ENCODE results near the gene FRMPD1.

DNA sequence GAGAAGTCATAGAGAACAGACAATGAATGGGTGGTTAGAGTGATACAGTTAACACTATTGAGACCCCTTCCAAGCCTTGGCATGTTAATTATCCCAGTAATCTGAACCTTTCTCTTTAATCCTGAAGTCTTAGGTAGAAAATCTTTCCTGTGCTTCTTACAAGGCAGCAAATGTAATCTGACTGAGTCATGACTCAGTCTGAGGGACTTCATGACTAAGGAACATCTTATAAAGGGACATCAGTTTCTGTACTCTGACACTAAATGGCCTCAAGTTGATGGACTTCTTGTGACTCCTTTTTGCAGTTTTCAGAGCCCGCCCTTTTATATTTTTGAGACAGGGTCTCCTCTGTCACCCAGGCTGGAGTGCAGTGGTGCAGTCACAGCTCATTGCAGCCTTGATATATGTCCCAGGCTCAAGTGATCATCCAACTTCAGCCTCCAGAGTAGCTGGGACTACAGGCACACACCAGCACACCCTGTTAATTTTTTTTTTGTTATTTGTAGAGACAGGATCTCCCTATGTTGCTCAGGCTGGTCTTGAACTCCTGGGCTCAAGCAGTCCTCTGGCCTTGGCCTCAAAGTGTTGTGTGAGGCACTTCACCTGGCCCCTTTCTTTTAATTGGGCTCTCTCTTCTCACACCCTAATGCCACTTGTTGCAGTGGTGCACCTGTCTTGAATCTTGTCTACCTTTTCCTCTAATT lies 124.6 kb downstream of the FRMPD1 start:
- TF ChIP-seq, protein P1, sequence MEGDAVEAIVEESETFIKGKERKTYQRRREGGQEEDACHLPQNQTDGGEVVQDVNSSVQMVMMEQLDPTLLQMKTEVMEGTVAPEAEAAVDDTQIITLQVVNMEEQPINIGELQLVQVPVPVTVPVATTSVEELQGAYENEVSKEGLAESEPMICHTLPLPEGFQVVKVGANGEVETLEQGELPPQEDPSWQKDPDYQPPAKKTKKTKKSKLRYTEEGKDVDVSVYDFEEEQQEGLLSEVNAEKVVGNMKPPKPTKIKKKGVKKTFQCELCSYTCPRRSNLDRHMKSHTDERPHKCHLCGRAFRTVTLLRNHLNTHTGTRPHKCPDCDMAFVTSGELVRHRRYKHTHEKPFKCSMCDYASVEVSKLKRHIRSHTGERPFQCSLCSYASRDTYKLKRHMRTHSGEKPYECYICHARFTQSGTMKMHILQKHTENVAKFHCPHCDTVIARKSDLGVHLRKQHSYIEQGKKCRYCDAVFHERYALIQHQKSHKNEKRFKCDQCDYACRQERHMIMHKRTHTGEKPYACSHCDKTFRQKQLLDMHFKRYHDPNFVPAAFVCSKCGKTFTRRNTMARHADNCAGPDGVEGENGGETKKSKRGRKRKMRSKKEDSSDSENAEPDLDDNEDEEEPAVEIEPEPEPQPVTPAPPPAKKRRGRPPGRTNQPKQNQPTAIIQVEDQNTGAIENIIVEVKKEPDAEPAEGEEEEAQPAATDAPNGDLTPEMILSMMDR (IDR thresholded peaks at IDR 0.05; ENCODE audit: insufficient read depth, low read length), result no peak
- no peak for TF ChIP-seq POLR2AphosphoS5 (IDR thresholded peaks at IDR 0.05; ENCODE audit: low read depth)
- no peak for TF ChIP-seq SPI1 (IDR thresholded peaks at IDR 0.05; ENCODE audit: borderline replicate concordance, low read depth)
- TF ChIP-seq, protein P2, sequence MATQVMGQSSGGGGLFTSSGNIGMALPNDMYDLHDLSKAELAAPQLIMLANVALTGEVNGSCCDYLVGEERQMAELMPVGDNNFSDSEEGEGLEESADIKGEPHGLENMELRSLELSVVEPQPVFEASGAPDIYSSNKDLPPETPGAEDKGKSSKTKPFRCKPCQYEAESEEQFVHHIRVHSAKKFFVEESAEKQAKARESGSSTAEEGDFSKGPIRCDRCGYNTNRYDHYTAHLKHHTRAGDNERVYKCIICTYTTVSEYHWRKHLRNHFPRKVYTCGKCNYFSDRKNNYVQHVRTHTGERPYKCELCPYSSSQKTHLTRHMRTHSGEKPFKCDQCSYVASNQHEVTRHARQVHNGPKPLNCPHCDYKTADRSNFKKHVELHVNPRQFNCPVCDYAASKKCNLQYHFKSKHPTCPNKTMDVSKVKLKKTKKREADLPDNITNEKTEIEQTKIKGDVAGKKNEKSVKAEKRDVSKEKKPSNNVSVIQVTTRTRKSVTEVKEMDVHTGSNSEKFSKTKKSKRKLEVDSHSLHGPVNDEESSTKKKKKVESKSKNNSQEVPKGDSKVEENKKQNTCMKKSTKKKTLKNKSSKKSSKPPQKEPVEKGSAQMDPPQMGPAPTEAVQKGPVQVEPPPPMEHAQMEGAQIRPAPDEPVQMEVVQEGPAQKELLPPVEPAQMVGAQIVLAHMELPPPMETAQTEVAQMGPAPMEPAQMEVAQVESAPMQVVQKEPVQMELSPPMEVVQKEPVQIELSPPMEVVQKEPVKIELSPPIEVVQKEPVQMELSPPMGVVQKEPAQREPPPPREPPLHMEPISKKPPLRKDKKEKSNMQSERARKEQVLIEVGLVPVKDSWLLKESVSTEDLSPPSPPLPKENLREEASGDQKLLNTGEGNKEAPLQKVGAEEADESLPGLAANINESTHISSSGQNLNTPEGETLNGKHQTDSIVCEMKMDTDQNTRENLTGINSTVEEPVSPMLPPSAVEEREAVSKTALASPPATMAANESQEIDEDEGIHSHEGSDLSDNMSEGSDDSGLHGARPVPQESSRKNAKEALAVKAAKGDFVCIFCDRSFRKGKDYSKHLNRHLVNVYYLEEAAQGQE (IDR thresholded peaks at IDR 0.05; ENCODE audit: insufficient replicate concordance, low read depth), result no peak
- TF ChIP-seq GABPA (IDR thresholded peaks at IDR 0.05; ENCODE audit: low read depth), result no peak

Data from HL-60 (cell line).